ENCODE data around the gene CPNE6.

CPNE6 gene

GRCh38 chr14:24070285-24071143, 848 bp upstream of the CPNE6 start:
- DNase-seq: no peak

- no peak for DNase-seq
Measured at GRCh38 chr14:24071836-24072430, 571 bp downstream of the CPNE6 start.

- no peak for DNase-seq
Measured at GRCh38 chr14:24072436-24072835, 1.1 kb downstream of the CPNE6 start.

- DNase-seq: no peak
Measured at GRCh38 chr14:24072881-24073877, 1.8 kb downstream of the CPNE6 start.

- no peak for DNase-seq
Measured at GRCh38 chr14:24074625-24075484, 3.5 kb downstream of the CPNE6 start.

GRCh38 chr14:24075485-24076301, 4.3 kb downstream of the CPNE6 start:
- no peak for DNase-seq

GRCh38 chr14:24076302-24076601, 4.9 kb downstream of the CPNE6 start:
- DNase-seq: no peak

- no peak for DNase-seq
Measured at GRCh38 chr14:24077086-24077485, 5.7 kb downstream of the CPNE6 start.

- no peak for DNase-seq
Measured at GRCh38 chr14:24078146-24078545, 6.8 kb downstream of the CPNE6 start.

- DNase-seq: no peak
Measured at GRCh38 chr14:24079491-24080141, 8.3 kb downstream of the CPNE6 start.

- no peak for DNase-seq
Measured at GRCh38 chr14:24080142-24080530, 8.8 kb downstream of the CPNE6 start.

- DNase-seq: peak; percentile 89
Measured at GRCh38 chr14:24080888-24081738, 9.8 kb downstream of the CPNE6 start.

GRCh38 chr14:24081739-24082211, 10.4 kb downstream of the CPNE6 start:
- DNase-seq: no peak

GRCh38 chr14:24082411-24083080, 11.2 kb downstream of the CPNE6 start:
- no peak for DNase-seq

- DNase-seq: no peak
Measured at GRCh38 chr14:24083462-24083861, 12.1 kb downstream of the CPNE6 start.

- no peak for DNase-seq
Measured at GRCh38 chr14:24084440-24084839, 13.1 kb downstream of the CPNE6 start.

- DNase-seq: no peak
Measured at GRCh38 chr14:24085215-24085614, 13.9 kb downstream of the CPNE6 start.

GRCh38 chr14:24086193-24086955, 15.0 kb downstream of the CPNE6 start:
- no peak for DNase-seq
